Choroid plexus epithelial cell (primary cell): ENCODE results near the gene DCX.
A peak's percentile ranks its signal among the peaks of the same experiment; 100 is the strongest.

ENCODE experiments used
- DNase-seq: peaks from one replicate; pipeline ENCODE4 v3.0.0-alpha.2; 2010; ENCODE audit warnings: low read depth
- H3K4me3 ChIP-seq: 2 replicates; pipeline ENCODE4 v1.5.1; 2011; ENCODE audit warnings: low read depth, mild to moderate bottlenecking, control low read depth, low read length, moderate library complexity
- CTCF ChIP-seq: conservative IDR thresholded peaks from 2 replicates; pipeline ENCODE4 v1.5.1; 2011; ENCODE audit warnings: low read depth, mild to moderate bottlenecking, control low read depth, inconsistent platforms, low read length, moderate library complexity

DCX gene

DNA sequence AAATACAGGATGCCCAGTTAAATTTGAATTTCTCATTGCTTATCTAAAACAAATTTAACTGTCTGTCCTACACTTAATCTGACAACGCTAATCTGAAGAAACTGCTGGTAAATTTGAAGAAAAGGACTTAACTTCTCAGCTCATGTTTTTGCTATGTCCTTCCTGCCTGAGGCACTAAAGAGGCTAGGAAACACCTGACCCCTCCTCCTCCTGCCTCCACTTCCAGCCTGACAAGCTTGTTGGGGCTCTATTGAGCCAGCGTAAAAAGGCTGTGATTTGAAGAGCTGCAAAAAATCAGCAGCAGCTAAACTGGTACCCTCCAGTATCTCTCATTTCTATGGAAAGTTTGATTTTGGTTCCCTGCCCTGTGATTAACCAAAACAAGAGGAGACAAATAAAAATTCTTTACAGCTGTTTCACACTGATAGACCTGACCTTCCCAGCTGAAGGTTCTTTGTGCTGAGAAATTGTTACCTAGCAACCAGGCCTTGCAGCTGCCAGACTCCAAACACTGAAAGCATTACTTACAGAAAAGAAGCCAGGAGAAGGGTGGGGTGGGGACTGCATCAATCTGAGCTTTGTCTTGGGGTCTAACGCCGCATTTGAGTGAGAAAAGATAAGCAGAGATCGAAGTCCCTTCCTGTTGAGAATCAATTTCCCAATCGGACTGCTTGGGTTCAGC is 35.0 kb downstream of the DCX start:
- H3K4me3 ChIP-seq = no peak overlapping the region
- DNase-seq = no peak
- TF ChIP-seq CTCF = no peak

GRCh38 chrX:111376486-111376885 is 35.5 kb downstream of the DCX start:
- H3K4me3 ChIP-seq = no peak overlapping the region
- DNase-seq = no peak
- TF ChIP-seq CTCF = no peak

DNA sequence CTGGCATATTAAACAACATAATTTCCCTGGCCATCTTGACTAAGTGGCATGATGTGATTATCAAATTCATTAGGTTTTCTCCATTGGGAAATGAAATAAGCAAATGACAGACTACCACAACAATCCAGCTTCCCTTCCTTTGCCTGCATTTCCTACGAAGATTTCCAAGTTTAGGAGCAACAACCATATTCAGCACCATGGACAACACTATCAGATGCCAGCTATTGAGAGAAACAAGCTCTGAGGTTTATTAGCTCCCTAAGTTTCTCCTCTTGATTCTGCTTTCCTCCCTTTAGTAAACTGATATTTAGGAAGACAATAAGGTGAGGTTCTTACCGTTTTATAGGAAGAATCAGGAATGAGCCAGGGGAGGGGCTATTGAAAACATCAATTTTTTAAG is 36.2 kb downstream of the DCX start:
- DNase-seq = peak; percentile 0
- no peak overlapping the region for H3K4me3 ChIP-seq
- no peak for TF ChIP-seq CTCF

DNA sequence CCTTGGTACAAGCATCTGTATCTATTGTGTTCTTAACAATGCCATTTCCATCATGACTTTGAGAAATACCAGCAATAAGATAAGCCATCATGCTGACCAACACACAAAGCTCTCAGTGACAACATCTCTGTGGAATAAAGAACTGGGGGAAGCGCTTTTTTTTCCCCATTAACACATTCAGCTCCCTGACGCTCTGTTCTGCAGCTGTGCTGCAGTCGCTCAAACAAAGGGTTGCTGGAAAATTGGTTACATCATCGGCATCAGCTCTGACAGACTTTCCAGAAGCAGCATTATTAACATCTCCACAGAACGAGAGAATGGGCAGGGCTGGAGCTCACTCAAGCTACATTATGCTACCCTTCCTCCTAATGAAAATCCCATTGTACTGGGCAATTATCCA is 39.9 kb downstream of the DCX start:
- no peak for DNase-seq
- no peak for TF ChIP-seq CTCF
- no peak overlapping the region for H3K4me3 ChIP-seq

DNA sequence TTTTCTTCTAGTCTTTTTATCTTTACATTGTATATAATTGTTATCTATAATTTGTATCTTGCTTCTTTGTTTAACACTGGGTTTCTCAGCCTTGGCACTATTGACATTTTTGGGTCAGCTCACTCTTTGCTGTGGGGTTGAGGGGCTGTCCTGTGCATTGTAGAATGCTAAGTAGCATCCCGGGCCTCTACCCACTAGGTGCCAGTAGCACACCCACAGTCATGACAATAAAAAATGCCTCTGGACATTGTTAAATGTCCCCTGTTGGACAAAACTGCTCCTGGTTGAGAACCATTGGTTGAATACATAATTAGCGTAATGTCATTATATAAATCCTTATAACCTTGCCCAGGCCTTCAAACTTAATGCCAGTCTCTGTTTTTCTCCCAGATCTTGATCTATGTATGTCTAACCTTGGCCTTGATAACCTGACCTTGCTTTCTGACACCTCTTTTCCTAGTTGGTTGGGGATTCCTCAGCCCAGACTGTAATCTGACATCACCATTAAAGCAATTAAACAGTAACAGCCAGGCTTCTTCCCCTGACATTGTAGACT is 46.1 kb downstream of the DCX start:
- no peak for DNase-seq
- no peak for TF ChIP-seq CTCF

GRCh38 chrX:111363741-111364140 is 48.3 kb downstream of the DCX start:
- no peak overlapping the region for H3K4me3 ChIP-seq
- TF ChIP-seq CTCF = no peak

More for the DNA sequence above, 46.1 kb downstream of the DCX start:
- H3K4me3 ChIP-seq = no peak overlapping the region

DNA sequence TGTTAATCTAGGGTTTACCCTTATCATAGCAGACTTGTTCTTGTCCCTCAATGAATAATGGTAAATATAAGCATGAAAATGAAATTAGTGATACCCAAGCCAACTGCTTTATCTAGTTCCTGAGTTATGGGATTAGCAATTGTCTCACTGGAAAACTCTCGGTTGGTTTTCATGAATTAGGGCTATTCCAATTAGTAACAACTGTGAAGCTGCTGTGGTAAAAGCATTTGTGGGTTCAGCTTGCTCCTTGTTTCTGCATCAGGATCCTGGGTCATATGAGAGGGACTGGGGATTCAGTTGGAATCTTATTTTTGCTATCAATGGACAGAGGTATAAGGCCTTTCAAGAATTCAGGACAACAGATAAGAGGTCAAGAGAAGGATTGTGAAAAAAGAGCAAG is 50.2 kb downstream of the DCX start:
- H3K4me3 ChIP-seq = no peak overlapping the region
- no peak for DNase-seq
- no peak for TF ChIP-seq CTCF

More at GRCh38 chrX:111363741-111364140, 48.3 kb downstream of the DCX start:
- DNase-seq = no peak
